HG03159 (cell line): Measurements from ENCODE around the gene RNLS.
"Not testable (repeated sequence)": the region's sequence is repeated elsewhere in the genome, so short reads cannot be mapped to it uniquely, and the experiment has no call there.

Source experiments
- ATAC-seq: cut with Tn5 transposase; IDR thresholded peaks from one replicate; pipeline ENCODE4 v1.9.1; 2021; ENCODE audit warnings: mild to moderate bottlenecking, moderate library complexity; ENCODE audit not compliant: unreplicated experiment

The RNLS gene

DNA sequence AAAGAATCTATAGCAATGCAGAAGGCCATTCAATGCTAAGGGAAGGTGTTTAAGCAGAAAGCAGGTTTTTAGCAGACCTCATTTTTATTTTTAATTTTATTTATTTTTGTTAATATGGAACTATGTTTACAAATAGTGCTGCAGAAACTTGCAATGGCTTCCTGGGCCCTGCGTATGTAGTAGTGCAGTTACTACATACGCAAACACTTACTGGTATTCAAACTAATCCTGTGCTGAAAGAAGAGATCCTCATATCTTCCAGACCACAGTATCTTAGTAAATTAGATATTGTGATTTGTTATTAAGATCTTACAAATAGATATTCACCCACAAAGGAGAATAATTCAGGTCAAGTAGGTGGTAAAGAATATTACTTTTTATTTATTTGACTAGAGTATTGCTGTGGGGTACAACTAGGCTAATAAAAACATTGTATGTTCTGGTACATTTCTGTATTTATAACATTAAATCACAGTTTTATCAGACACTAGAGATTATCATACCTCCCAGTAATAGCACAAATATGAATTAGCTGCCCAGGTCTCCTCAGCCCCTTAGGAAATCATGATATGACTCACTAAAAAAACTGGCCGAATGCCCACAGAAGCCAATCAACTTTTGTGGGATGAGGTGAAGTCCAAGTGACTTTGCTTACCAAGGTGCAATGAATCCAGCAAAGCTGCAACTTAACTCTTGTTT lies 57.6 kb downstream of the RNLS start:
- ATAC-seq, result no peak

DNA sequence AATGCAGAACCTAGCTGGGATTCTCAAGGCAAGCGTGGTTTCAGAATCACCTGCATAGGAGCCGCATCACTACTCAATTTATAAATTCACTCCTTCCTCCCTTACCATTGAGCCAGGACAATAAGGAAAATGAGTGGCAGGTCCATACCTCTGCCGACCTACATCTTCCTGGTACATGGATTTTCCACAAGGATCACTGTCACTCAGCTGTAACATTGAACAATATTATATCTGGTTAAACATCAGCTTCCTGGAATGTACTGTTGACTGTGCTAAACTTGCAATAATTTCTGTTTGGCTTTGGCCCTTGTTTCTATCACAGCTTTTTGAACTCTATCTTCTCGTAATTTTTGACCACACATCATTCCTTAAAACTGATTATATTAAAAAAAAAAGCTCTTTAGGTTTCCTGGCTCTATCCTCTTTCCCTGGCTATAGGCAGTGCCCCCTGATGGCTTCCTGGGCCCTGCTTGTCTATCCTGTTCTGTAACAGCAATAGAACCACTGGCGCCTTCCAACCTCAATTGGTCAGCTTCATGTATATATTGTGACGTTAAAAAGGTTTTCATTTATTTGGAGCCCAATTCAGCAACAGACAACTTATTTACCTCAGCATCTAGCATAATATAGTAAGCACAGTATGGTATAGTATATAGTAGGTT lies 59.2 kb downstream of the RNLS start:
- ATAC-seq, result no peak

DNA sequence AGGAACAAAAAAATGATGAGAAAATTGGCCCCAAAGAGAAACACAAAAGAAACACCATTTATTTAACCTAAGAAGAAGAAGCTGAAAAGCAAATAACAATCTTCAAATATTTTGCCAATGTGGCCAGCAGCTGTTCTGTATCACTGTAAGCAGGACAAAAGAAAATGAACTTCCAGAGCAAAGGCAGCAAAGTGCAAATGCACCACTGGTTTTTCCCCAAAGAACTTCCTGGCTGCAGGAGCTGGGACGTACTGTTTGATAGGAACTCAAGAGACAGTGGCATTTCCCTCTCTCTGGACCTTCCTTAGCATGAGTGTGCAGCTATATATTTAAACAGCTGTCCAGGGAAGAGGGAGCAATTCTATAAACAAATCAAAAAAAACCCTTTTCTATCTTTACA lies 60.4 kb downstream of the RNLS start:
- ATAC-seq, result no peak

DNA sequence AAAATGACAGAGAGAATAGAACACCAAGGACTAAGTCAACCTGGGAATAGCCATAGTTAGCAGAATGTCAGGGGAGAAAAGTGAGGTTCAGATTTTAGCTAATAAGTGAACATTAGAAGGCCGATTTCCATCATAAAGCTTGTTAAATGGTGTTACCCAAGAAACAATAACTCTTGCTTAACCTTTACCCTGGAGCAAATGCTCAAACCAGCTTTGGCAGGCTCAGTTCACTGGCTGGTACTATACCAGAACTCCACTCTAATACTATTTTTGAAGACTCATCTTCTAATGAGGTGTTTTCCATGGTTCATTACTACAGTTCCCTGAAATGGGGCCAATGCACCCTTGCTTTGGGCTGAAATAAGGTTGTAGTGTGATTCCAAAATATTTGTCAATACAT lies 61.3 kb downstream of the RNLS start:
- ATAC-seq, result no peak

- no peak for ATAC-seq
Measured at GRCh38 chr10:88515235-88515634, 67.9 kb downstream of the RNLS start.

DNA sequence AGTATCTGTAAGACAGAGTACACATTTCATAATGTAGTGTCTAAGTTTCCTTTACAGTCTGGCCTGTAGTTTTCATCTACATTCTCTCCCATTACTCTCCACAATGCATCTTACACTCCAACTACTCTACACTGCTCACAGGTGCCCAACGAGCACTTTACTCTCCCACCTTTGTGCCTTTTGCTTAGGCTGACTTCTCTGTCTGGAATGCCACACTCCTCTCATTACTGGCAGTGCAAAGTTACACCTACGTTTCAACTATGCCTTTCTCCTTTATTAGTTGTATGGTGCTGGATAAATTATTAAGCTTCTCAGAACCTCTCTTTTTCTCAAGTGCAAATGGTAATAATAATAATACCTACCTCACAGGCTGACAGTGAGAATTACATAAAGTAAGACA lies 70.5 kb downstream of the RNLS start:
- ATAC-seq, result no peak

DNA sequence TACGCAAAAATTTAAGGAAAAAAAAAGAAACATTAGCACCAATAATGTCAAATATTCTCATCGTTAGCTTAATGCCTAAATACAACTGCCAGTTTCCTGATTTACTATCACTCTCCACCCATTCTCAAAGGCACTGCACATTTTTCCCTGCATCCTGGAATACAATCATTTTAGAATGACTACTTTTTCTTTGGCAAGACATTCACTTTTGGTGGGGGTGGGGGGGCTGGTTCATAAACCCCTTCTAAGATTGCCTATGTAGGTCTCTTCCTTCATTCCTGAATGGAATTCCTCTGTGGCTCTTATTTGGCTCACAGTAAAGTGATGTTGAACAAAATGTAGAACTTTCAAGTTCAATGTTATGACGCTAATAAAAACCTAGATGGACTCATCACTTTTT lies 74.3 kb downstream of the RNLS start:
- no peak for ATAC-seq

DNA sequence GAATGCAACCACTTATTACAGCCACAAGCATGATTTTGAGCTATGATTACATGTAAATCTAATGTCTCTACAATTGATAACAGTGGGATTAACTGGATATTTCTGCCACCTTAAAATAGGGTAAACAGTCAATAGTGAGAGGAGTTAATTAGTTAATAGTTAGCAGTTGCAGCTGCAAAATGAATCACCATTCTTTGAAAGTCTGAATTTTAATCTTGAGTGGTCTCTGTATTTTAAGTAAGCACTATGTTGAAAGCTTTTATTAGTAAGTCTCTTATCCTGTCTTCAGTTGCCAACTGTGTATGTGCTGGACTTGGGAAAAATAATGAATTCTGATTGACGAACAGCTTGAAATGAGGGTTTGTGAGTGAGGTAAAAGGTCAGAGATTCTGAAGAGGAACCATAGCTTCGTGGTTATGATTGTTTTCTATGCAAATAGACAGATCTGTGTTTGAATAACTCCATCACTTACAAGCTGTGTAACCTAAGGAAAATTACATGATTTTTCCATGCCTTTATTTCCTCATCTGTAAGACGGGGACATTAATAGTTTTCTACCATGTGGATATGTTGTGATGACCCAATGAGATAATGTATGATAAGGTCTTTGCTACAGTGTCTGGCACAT lies 75.2 kb downstream of the RNLS start:
- ATAC-seq, result no peak

GRCh38 chr10:88507404-88507803 lies 75.7 kb downstream of the RNLS start:
- ATAC-seq, result no peak

- ATAC-seq, result no peak
Measured at GRCh38 chr10:88505680-88506215, 77.4 kb downstream of the RNLS start.

DNA sequence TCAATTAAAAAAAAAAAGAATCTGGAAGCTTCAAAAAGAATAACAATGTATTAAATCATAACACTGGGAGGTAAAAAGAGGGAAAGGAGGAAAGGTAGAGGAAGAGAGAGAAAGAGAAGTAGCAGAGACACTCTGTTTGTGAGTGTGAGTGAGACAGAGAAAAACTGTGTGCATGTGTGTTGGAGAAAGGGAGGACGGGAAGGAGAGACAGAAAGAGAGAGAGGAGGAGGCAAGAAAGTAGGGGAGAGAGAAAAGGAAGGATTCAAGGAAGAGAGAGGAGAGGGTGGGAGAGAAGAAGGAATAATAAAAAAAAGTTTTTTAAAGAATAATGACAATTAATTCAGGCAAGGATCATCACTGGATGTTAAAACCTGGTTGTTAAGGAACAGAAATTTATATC lies 77.9 kb downstream of the RNLS start:
- no peak for ATAC-seq

DNA sequence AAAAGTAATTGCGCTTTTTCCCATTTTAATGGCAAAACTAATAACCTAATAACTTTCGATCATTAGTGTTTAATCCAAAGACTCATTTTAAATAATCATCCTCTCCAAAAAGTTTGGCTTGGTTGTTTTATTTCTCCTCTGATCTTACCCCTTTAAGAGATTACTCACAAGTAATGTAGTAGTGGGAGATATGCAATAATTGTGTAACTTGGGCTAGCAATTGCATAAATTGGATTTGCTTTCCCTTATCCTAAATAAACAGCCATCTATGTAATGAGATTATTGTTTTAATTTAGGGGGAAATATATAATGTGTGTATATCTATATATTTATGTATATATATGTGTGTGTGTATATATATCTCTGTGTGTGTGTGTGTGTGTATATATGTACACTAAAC lies 82.5 kb downstream of the RNLS start:
- ATAC-seq, result no peak

GRCh38 chr10:88499569-88500470 lies 83.3 kb downstream of the RNLS start:
- no peak for ATAC-seq

DNA sequence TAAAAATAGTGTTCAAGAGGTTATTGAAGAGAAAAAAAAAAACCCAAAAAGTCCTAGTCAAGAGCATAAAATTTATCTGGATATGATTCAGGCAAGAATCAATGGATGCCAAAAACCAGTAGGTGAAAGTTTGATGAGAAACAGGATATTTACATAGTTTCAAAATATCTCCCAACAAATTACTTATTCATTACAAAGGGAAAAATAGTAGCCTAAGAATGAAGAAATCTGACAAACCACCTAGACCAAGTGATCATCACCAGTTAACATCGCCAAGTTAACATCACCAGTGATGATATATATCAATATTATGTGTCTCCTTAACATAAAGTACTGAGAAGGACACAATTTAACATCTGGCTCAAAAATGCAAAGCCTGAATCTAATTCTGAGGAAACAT lies 85.2 kb downstream of the RNLS start:
- ATAC-seq, result no peak

GRCh38 chr10:88494537-88494936 lies 88.6 kb downstream of the RNLS start:
- ATAC-seq, result no peak

GRCh38 chr10:88493691-88494483 lies 89.2 kb downstream of the RNLS start:
- no peak for ATAC-seq

- ATAC-seq, result no peak
Measured at GRCh38 chr10:88491314-88491713, 91.8 kb downstream of the RNLS start.

DNA sequence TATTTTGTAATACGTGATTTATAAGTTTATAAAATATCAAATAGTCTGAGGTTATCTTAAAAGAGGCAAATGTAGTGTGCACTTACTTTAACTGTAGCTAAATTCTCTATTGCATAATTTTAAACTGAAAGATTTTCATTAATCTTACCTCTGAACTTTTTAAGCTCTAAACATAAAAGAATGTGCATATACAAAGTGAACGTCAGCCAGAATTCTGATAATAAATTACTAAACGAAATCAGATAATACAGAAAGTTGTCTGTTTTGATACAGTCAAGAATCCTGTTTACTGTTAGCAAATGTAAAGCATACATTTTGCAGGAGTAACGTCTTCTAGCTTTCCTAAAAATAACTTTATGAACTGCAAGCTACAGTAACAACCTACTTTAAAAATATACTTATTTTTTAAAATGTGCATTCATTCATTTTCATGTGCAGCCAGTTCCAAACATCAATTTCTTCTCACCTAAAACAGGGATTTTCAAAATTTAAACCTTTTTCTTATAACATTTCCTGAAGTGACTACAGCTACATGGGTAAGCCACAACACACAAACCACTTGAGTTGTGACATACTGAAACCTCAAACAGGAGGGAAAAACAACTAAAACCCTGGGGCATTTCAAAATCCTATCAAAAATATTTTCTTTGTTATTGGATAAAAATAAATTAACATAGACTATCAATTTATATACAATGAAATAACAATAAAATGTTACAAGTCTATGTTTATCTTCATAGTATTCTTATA lies 92.7 kb downstream of the RNLS start:
- no peak for ATAC-seq

GRCh38 chr10:88489107-88489506 lies 94.0 kb downstream of the RNLS start:
- no peak for ATAC-seq

DNA sequence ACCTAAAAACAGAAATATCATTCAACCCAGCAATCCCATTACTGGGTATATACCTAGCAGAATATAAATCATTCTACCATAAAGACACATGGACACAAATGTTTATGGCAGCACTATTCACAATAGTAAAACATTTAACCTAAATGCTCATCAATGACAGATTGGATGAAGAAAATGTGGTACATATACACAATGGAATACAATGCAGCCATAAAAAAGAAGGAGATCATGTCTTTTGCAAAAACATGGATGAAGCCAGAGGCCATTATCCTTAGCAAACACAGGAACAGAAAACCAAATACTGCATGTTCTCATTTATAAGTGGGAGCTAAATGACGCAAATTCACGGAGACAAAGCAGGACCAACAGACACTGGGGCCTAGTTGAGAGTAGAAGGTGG lies 96.3 kb downstream of the RNLS start:
- not testable (repeated sequence) for ATAC-seq
